GM21447 (cell line): ENCODE data around the gene FDX1.

Experiments used
- ATAC-seq: cut with Tn5 transposase; IDR thresholded peaks from one replicate; pipeline ENCODE4 v1.9.1; 2021; ENCODE audit not compliant: unreplicated experiment

FDX1 gene

GRCh38 chr11:110505528-110506284 lies 76.0 kb downstream of the FDX1 start:
- ATAC-seq = no peak

DNA sequence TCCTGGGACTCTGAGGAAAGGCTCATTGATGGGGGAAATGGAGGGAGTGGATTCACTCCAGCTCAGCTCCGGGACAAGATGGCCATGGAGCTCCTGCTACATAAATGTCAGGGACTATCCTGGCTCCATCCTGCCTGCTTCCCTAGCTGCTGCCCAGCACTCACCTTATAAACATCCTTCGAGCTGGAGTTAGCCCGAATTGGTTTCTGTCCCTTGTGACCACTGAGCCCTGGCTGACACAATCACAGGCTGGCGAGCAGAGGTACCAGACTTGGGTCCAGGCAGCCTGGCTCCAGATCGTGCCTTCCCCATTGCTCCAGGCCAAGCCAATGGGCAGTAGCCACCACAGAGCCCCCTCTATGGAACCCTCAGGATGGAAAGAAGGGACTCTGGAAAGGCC lies 77.6 kb downstream of the FDX1 start:
- ATAC-seq = no peak

DNA sequence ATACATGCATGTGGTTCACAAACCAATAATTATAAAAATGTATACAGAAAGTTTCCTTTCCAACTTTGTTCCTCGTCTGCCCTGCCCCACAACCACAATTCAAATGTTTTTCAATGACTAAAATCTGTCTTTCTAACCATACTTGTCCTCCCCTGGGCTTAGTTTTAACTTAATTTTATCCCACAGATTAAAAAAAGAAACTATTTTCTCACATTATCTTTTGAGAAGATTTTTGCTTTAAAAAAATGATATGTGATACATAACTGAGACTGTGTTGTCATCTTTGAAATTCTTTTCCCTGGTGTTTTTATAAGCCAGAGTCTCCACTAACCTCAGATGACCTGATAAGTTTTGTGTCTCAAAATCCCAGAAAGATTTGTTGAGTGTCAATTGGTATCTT lies 79.0 kb downstream of the FDX1 start:
- no peak for ATAC-seq

DNA sequence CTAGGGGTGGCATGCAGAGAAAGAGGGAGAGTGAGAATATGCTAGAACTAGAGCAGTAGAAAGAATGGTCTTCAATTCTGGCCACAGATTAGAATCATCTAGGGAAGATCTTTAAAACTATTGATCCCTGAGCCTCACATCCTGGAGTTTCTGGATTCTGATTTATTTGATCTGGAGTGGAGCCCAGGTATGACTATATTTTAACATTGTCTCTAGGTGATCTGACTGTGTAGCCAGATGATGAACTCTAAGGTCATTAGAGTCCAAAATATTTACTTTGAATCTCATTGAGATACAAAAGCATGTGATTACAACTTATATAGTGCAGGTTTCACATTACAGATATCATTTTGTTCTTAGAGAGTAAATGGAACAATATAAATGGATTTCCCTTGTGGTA lies 79.7 kb downstream of the FDX1 start:
- no peak for ATAC-seq

DNA sequence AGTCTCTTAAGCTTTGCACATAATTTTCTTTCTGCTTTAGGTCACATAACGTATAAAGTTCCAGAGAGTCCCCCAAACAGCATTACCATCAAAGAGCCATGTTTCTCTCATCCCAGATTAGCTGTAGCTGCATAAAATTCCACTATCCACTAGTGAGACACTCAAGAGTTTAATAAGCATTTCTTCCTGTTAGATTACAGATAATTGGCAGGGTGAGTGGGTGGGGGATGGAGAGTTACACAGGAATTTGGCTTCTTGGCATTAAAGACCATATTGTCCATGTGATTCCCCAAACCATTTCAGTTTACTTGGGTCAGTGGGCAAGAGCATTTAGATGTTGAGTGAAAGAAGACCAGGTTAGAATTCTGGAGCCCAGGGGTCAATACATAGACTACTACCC lies 82.3 kb downstream of the FDX1 start:
- ATAC-seq = no peak

GRCh38 chr11:110513259-110513801 lies 83.6 kb downstream of the FDX1 start:
- no peak for ATAC-seq

DNA sequence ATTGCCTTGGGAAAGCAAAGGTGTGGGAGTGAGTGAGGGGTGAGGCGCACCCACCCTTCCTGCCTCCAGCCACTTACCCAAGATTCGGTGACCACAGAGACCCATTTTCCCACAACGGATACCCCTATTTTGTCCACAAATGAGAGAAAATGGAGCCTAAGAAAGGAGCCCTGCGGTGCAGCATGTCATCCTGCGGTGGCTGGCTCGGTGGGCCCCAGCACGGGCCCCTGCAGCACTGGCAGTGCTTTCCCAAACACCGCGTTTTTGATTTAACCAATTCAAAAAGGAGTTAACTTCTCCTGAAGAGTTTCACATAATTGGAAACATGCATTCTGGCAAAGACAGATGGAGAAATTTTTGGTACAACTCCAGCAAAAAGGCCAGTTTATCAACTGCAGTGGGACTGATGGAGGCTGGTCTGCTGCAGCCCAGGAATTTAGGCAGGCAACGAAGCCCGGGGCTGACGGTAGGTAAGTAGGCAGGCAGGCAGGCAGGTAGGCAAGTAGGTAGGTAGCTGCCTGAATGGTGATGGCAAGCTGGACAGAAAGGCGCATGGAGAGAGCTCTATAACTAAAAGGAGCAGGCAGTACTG lies 84.2 kb downstream of the FDX1 start:
- ATAC-seq = no peak
